ENCODE results near the gene LSS.
A peak's percentile ranks its signal among the peaks of the same experiment; 100 is the strongest.

The LSS gene

DNA sequence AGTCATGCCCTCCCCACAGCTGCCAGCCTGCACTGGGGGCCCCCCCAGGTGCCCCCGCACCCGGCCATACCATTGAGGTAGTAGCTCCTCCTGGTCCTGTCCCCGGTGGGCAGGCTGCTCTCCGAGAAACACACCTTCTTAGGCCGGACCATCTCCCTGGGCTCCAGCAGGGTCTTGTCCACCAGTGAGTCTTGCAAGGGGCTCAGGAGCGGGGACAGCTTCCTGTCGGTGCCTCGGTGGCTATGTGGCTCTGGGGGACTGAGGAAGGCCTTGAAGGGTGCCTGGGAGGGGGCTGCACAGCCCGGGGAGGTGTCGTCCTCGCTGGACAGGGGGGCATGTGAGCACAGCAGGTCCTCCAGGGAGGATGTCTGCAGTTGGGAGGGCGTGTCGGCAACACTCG is 60.3 kb downstream of the LSS start:
- no peak for DNase-seq

DNA sequence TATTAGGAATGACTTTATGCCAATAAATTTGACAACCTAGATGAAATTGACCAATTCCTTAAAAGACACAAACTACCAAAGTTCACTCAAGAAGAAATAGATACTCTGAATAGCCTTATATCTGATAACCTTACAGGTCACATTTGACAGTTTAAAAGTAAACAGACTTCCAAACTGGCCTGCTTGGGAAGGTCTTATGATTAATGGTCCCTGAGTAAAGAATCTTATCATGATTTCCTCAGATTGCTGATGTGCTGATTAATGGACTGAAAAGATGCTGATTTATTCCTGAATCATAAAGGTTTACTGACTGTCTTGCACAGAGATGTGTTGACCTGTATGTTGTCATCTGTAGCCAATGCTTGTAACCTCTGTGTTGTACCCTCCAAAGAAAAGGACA is 63.5 kb downstream of the LSS start:
- no peak for DNase-seq

DNA sequence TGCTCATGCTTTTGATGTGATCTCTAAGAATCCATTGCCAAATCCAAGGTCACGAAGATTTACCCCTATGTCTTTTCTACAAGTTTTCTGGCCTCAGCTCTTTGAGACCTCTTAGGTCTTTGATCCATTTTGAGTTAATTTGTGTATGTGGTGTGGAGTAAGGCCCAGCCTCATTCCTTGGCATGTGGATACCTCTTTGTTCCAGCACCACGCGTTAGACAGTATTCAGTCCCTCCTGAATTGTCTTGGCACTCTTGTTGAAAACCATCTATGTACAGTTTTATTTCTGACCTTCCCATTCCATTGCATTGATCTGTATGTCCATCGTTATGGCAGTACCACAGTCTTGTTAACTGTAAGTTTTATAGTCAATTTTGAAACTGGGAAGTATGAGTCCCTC is 65.2 kb downstream of the LSS start:
- no peak for DNase-seq

DNA sequence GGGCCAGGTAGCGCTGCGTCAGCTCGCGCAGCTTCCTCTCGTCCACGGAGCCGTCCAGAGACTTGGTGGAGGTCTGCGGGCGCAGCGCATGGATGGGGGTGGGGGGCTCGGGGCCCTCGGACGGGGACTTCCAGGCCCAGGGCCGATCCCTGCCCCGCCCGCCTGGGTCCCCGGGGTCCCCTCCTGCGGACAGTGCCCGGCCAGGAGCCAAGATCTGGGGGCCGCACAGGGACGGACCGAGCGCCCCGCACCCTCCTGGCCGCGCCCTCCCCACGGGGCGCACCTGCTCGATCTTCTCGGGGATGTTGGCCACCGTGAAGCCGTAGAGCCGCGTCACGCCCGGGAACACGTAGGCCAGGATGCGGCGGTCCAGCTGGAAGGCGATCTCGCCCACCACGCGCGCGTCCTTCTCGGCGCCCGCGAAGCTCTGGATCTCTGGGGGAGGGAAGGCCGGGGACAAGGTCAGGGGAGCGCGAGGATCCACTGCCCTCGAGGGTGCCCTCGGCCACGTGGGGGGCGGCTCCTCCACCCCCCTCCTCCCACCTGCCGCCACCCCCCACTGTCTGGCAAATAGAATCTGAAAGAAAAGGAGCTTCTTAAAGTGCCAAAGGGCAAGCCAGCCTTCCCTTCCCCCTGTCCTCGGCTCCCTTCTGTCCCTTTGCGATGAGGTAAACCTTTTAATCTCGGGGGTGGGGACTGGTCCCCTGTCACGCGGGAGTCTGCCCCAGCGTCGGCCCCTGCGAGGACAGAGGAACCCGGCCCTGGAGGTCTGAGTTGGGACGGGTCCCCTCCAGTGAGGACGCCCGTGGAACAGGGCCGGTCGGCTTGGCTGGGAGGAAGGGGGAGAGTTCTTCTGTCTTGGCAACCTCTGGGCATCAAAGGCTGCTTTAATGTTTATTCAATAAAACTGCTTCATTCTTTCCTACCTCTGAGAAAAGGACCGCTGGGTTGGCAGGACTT is 66.7 kb downstream of the LSS start:
- DNase-seq, result no peak

DNA sequence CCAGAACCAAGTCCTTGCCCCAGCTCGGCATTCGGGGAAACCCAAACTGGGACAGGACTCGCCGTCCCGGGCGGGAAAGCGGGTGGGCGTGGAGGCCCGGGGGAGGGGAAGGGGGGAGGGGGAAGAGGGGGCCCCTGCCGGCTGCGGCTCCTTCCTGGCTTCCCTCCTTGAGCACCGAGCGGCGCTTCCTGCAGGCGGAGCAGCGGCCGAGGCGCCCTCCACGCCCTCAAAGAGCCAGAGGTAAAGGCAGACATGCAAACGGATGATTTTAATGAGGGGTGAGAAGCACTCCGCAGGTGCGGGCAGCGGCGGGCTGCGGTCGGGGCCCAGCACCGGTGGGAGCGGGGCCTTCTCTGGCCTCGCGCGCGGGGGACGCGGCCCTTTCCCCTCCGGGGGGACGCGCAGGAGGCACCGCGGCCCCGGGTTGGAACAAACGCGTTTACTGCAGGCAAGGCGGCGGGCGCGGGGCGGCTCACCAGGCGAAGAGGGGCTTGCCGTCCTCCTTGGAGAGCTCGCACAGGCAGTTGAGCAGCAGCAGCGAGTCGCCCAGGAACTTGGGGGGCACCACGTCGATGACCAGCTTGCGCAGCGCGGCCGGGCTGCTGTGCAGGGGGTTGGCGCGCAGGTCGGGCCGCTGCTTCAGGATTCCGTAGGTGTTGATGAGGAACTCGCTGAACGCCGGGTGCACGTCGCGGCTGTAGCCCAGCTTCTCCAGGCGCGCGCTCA is 67.5 kb downstream of the LSS start:
- no peak for DNase-seq

DNA sequence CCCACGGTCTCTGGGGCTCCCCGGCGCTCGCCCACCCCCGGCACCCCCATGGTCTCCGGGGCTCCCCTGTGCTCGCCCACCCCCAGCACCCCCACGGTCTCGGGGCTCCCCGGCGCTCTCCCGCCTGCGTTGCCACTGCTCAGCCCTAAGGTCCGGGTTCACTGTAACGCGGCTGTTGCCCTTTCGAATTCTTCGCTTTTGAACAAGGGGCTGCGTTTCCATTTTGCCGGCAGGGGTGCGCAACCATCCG is 68.0 kb downstream of the LSS start:
- DNase-seq, result no peak

DNA sequence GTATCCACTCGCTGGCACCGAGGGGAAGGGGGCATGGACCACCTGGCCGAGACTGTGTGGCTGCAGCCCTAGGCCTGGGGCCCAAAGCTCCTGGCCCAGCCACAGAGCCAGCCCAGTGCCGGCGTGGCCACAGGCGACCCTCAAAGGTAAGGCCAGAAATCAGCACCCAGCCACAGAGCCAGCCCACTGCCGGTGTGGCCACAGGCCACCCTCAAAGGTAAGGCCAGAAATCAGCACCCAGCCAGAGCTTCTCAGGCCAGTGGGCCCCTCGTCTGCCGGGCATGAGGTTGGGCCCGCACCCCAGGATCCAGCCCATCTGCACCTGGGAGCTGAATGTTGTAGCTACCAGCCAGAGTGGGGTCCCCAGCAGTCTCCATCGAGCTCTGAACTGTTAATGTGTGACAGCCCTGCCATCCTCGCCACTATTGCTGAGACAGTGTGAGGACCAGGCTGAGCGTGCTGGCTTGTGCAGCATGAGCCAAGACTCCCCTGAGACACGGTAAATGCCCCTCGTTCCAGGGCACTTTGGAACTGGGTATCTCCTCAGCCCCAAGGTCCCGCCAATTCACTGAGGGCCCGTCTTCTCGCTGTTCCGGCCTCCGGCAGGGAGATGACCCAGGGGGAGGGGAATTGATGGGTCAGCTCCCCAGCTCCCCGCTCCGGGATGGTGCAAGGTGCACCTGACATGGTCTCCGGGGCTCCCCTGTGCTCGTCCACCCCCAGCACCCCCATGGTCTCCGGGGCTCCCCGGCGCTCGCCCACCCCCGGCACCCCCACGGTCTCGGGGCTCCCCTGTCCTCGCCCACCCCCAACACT is 68.5 kb downstream of the LSS start:
- DNase-seq, result no peak

DNA sequence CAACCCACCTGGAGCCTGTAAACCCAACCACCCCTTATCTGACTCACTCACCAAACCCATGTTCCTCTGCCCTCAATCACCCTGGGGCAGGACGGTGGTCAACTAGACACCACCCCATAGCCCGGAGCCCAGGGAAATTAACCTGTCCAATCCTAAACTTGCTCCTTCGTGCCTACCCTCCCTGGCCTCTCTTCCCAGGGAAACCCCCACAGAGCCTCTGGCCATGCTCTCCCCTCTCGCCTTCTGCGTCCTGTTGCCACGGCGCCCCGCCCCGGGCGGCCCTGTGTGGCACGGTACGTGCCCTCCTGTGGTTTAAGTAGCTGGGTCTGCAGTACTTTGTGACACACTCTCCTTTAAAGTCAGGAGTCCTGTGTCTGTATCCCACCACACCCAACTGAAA is 69.2 kb downstream of the LSS start:
- no peak for DNase-seq

DNA sequence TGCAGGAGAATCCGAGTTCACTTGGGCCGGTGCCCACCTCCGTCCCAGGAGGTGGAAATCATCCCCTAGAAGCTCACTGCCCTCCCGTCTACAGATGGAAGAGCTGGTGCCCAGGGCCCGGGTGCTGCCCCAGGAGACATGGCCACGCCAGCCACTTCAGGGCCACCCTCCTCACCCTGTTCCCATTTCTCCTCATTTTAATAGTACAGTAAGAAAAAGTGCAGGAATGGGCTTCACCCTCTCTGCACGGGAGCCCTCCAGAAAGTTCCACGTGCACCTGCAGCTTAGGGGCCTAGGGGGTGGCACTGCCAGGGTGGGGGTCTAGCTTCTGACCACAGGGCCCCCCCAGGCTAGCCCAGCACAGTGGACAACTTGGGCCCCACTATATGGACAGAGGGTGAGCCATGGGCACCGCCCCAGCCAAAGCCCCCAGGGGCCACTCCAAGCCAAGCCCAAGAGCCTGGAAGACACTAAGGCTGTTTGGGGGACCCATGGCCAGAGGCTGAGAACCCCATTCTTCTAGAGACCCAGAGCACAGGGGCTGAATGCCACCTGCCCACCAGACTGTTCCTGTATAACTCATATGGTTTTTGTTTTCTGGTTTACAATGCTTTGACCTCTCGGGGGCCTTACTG is 69.8 kb downstream of the LSS start:
- no peak for DNase-seq

DNA sequence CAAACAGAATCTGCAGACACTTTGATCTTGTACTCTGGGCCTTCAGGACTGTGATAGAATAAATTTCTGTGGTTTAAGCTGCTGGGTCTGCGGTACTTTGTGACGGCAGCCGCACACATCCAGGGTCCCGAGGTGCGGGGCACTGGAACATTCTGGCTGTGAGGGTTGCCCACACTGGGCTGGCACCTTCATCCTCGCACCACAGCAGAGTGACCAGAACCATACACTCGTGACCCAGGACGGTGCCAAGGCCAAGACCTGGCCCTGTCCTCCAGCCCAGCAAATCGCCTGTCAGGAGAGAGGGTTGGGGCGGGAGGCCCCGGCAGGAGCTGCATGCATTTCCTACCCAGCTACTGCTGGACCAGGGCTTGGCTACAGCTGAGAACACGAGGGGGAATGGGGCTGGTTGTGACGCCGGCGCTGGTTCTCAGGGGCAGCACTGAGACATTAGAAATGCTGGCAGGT is 70.6 kb downstream of the LSS start:
- no peak for DNase-seq

DNA sequence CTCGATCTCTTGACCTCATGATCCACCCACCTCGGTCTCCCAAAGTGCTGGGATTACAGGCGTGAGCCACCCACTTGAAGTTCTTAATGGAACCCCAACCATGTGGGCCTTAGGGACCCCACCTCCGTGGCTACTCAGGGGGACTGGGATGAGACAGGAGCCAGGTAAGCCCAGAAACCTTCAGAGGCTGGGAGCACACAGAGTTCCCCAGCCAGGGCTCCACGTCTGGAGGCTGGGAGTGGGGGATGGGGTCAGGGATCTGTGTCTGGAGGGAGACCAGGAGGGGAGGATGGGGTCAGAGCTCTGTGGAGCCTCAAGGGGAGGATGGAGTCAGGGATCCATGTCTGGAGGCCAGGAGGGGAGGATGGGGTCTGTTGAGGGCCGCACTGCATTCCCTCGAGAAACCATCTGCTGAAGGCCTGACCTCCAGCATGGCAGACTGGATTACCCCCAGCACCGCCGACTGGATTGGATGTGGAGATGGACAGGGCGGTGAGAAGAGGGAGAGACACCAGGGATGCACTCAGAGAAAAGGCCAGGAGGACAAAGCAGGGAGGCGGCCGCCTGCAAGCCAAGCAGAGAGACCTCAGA is 71.1 kb downstream of the LSS start:
- no peak for DNase-seq

DNA sequence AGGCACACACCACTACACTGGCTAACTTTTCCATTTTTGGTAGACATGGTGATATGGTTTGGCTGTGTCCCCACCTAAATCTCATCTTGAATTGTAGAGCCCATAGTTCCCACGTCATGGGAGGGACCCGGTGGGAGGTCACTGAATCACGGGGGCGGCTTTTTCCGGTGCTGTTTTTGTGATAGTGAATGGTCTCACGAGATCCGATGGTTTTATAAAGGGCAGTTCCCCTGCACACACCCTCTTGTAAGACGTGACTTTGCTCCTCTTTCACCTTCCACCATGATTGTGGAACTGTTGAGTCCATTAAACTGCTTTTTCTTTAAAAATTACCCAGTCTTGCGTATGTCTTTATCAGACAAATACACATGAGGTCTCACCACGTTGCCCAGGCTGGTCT is 71.9 kb downstream of the LSS start:
- no peak for DNase-seq

DNA sequence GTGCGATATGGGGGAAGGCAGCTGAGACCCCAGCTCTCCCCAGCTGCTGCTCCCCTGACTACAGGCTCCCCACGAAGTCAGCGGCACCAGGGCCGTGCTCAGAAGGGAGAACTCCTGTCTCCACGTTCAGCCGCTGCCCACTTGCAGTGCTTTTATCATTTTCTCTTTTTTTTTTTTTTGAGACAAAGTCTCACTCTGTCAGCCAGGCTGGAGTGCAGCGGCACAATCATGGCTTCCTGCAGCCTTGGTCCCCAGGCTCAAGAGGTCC is 72.3 kb downstream of the LSS start:
- DNase-seq, result no peak

DNA sequence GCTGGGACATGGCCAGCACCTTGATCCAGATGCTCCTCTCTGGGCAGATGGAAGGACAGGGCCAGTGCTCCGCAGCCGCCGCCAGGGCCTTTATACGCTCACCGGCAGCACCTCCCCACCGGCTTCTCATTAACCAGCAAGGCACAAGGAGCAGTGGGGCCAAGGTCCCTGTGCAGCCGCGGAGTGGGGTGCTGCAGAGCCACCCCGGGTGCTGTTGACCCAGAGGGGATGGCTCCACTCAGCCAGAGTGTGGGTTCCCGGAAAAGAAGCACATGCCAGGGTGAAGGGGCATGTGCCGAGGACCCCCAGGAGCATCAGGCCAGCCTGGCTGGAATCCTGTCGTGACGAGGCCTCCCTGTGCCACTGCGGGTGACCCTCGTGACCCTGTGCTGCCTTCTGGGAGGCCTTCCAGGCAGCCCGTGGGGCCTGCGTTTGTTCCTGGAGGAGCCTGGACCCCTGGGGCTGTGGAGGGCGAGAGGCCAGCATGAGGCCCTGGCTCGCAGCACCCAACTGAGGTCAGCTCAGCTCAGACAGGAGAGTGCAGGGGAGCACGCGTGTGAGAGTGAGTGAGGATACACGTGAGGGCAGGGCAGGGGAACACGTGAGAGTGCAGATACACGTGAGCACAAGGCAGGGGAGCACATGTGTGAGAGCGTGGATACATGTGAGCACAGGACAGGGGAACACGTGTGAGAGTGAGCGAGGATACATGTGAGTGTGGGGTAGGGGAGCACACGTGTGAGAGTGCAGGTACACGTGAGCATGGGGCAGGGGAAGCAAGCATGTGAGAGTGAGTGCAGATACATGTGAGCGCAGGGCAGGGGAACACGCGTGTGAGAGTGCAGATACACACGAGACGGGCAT is 72.8 kb downstream of the LSS start, which contains the start of gene FTCD:
Gene FTCD, minus strand, starts transcription at position 66 of the 864 bp plus-strand sequence. Its CDS starts 56 bp downstream, at position 10.
- DNase-seq, result no peak

DNA sequence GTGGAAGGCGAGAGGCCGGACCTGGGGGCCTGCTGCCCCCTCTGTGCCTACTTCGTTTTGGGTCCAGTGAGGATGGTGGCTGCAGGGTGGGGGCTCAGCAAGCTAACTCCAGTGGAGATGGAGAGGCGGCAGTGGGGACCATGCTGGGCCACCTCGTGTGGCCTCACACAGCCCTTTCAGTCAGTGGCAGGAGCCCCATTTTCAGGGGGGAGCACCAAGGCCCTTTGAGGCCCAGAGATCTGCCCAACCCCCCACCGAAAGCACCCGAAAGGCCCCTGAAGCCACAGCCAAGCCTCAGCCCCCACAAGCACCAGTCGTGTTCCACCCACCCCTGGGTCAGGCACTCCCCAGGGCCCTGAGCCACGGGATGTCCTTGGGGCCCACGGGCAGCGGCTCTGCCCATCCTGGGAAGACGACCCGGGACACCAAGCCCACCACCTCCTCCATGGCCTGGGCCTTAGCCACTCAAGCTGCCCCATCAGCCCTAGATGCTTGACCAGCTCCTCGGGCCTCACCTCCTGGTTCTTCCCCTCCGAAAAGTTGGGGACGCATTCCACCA is 73.5 kb downstream of the LSS start:
- DNase-seq, result no peak

DNA sequence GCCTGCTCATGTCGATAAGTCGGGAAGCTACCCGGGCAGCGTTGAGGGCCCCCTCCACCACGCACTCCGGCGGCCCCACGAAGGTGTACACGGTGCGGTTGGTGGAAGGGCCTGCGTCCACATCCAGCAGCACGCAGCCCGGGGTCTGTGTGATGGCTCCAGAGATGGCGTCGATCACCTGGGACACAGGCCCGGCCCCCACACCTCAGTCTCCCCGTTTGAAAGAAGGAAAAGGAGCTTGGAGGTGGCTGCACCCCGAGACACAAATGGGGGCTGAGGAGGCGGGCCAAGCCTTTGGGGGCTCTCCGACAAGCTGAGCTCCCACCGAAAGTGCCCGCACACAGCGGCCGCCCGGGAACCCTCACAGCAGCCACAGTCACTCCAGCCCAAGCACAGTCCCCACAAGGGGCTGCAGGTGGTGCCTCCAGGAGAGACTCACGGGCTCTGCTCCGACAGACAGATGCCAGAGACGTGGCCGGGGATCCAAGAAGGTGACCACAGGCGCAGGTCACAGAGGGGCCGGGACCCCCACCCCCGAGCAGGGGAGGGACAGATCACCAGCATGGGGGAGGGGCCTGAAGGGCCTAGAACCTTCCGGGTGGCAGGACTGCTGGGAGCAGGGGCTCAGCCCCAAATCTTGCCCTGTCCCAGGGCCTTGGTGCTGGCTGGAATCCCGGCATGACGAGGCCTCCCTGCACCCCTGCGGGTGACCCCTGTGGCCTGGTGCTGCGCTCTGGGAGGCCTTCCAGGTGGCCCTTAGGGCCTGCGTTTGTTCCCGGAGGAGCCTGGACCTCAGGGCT is 74.2 kb downstream of the LSS start:
- no peak for DNase-seq

DNA sequence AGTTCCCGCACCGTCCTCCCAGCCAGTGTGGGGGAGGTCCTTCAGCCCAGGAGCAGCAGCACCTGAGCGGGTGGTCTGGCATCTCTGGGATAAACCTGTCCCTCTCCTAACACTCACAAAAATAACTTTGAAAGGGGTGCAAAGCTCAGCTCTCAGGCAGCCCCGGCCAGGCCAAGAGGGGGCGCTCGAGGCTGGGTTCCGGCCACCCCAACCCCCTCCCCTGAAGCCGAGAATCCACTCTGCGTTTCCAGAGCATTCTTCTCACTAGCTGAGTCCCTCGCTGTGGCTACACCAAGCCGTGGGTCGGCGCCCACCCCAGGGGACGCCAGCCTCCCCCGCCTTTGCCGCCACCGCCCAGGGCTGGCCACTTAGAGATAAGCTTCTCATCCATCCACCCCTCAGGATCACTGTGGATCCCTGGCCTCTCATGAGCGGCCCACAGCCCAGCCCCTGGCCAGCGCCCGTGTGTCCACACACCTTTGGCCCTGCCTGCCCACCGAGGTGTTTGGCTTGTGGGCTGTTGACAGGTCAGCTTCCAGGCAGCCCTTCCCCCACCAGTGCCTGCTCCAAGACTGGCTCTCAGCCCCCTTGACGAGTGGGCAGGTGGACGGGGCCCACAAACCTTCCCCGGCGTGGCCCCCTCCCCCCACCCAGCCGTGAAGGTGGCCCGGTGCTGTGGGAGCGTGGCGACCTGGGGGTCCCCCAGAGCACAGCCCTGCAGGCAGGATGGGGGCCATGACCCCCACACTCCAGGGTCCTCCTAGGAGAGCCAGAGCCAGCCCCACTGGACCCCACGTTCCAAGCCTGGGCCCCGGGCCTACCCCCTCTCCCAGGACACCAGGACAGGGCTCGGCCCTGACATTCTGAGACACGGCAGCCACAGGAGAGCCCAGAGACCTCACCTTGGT is 75.1 kb downstream of the LSS start:
- DNase-seq, result peak; percentile 41

DNA sequence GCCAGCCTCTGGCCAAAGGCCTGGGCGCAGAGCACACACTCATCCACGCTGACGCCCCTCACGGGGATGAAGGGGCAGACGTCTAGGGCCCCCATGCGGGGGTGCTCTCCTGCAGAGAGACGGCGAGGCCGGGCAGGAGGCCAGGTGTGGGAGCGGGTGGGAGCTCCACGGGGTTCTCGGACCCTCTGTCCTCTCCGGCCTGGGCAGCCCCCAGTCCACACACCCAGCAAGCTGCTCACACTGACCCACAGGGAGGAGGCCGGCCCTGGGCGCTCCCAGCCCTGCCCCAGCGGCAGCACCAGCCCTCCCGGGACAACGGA is 75.7 kb downstream of the LSS start:
- DNase-seq, result no peak

Data from CD4-positive, alpha-beta T cell treated with Interleukin-10 for 1 hour (primary cell).